Measurements from ENCODE around the gene KYAT1. TPM values are rescaled to one million over a fixed set of nuclear protein-coding genes. Genes with fewer than 3 reads are reported as not detected.

The KYAT1 gene
- total RNA-seq, 1 donor from 2014 or later, result 10.1 TPM

DNA sequence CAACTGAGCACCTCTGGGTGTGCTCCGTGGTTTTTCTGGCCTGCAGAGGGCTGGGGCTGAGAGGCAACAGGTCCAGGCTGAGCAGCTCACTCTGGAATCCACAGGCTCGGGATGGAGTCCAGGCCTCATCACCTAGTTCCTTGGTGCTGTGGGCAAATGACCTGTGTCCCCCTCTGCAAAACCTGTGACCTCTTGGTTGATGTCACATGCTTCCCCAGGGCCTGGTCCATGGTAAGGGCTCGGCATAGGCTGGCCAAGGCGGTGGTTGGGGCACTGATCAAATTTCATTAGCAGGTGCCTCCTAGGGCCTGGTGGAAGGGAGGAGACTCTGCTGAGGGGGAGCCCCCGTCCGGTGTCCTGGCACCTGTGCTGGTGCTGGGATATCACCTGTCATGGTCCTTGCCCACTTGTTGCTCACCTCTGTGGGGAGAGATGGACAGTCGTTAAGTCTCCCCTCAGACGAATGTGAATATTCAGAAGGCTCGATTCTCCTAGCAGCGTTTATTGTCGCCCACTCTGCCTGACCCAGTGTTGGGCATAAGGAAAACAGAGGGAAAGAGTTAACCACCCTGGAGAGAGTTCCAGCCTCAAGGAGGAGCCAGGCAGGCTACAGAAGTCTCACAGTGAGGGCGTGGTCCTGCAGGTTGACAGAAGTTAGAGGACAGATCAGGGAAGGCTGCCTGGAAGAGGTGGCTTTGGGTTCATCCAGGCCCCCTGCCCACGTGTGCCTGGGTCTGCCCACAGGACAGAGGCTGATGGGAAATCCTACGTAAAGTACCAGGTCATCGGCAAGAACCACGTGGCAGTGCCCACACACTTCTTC lies 60.0 kb downstream of the KYAT1 start:
- no peak for DNase-seq (ENCODE audit: low read depth)

GRCh38 chr9:128820665-128821583 lies 60.8 kb downstream of the KYAT1 start:
- peak overlapping the region; percentile 54 for H3K4me3 Mint-ChIP-seq (ENCODE audit: unreplicated experiment)
- Histone ChIP-seq H3K27ac (ENCODE audit: low read depth, low read length) (no peak overlapping the region), H3K9ac (ENCODE audit: low read length) (no peak overlapping the region), H2AFZ (ENCODE audit: low read depth, low read length) (no peak overlapping the region), H3K4me1 (ENCODE audit: insufficient read depth, low read length) (peaks cover 8% of the 10 kb centered on the region), H3K36me3 (ENCODE audit: insufficient read depth, low read length) (peaks cover 9% of the 10 kb centered on the region), H3K27me3 (ENCODE audit: insufficient read depth, low read length) (no peaks in the 10 kb centered on the region), H3K4me2 (ENCODE audit: low read length) (no peak overlapping the region), H3K4me3 (ENCODE audit: insufficient read depth, low read depth, low read length) (no peak overlapping the region), H3K79me2 (ENCODE audit: insufficient read depth, low read length) (peaks cover 3% of the 10 kb centered on the region), H4K20me1 (ENCODE audit: insufficient read depth, low read length) (peaks cover 30% of the 10 kb centered on the region), H3K9me3 (ENCODE audit: insufficient read depth, low read depth, low read length) (no peaks in the 10 kb centered on the region)
- no peak for DNase-seq (ENCODE audit: low read depth)
- peaks cover 2% of the 10 kb centered on the region for H3K4me1 Mint-ChIP-seq (ENCODE audit: low read depth, unreplicated experiment)
- peaks cover 4% of the 10 kb centered on the region for H3K36me3 Mint-ChIP-seq (ENCODE audit: low read depth, unreplicated experiment)
- no peaks in the 10 kb centered on the region for H3K27me3 Mint-ChIP-seq (ENCODE audit: low read depth, unreplicated experiment)
- peak overlapping the region; percentile 58 for H3K27ac Mint-ChIP-seq (ENCODE audit: unreplicated experiment)
- no peaks in the 10 kb centered on the region for H3K9me3 Mint-ChIP-seq (ENCODE audit: unreplicated experiment)
- FAIRE-seq, result no peak
- TF ChIP-seq, protein P1, sequence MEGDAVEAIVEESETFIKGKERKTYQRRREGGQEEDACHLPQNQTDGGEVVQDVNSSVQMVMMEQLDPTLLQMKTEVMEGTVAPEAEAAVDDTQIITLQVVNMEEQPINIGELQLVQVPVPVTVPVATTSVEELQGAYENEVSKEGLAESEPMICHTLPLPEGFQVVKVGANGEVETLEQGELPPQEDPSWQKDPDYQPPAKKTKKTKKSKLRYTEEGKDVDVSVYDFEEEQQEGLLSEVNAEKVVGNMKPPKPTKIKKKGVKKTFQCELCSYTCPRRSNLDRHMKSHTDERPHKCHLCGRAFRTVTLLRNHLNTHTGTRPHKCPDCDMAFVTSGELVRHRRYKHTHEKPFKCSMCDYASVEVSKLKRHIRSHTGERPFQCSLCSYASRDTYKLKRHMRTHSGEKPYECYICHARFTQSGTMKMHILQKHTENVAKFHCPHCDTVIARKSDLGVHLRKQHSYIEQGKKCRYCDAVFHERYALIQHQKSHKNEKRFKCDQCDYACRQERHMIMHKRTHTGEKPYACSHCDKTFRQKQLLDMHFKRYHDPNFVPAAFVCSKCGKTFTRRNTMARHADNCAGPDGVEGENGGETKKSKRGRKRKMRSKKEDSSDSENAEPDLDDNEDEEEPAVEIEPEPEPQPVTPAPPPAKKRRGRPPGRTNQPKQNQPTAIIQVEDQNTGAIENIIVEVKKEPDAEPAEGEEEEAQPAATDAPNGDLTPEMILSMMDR (IDR thresholded peaks at IDR 0.05; ENCODE audit: insufficient read depth, low read depth, low read length), result no peak
- no peak for TF ChIP-seq EZH2 (IDR thresholded peaks at IDR 0.05; ENCODE audit: insufficient read depth, low read length)

More for the DNA sequence above, 60.0 kb downstream of the KYAT1 start:
- Histone ChIP-seq H3K9me3 (ENCODE audit: insufficient read depth, low read depth, low read length) (no peaks in the 10 kb centered on the region), H3K4me2 (ENCODE audit: low read length) (no peak overlapping the region), H3K27ac (ENCODE audit: low read depth, low read length) (no peak overlapping the region), H3K4me1 (ENCODE audit: insufficient read depth, low read length) (peaks cover 8% of the 10 kb centered on the region), H3K27me3 (ENCODE audit: insufficient read depth, low read length) (no peaks in the 10 kb centered on the region), H3K4me3 (ENCODE audit: insufficient read depth, low read depth, low read length) (no peak overlapping the region), H3K36me3 (ENCODE audit: insufficient read depth, low read length) (peaks cover 9% of the 10 kb centered on the region), H3K9ac (ENCODE audit: low read length) (no peak overlapping the region), H2AFZ (ENCODE audit: low read depth, low read length) (no peak overlapping the region), H3K79me2 (ENCODE audit: insufficient read depth, low read length) (peaks cover 3% of the 10 kb centered on the region), H4K20me1 (ENCODE audit: insufficient read depth, low read length) (peaks cover 33% of the 10 kb centered on the region)
- TF ChIP-seq, protein P1 (IDR thresholded peaks at IDR 0.05; ENCODE audit: insufficient read depth, low read depth, low read length), result no peak
- no peak for TF ChIP-seq EZH2 (IDR thresholded peaks at IDR 0.05; ENCODE audit: insufficient read depth, low read length)
- Mint-ChIP-seq H3K4me1 (ENCODE audit: low read depth, unreplicated experiment) (peaks cover 2% of the 10 kb centered on the region), H3K36me3 (ENCODE audit: low read depth, unreplicated experiment) (peaks cover 4% of the 10 kb centered on the region), H3K27me3 (ENCODE audit: low read depth, unreplicated experiment) (no peaks in the 10 kb centered on the region), H3K9me3 (ENCODE audit: unreplicated experiment) (no peaks in the 10 kb centered on the region), H3K4me3 (ENCODE audit: unreplicated experiment) (no peak overlapping the region), H3K27ac (ENCODE audit: unreplicated experiment) (no peak overlapping the region)
- no peak for FAIRE-seq
